T-helper 2 cell treated with Interferon-gamma antibody and Interleukin-4, amounts not matched to agents 5 μg/mL and 100 μg/mL, for 36 hours (primary cell): Measurements from ENCODE around the gene SGCE.
"Not testable (repeated sequence)": the region's sequence is repeated elsewhere in the genome, so short reads cannot be mapped to it uniquely, and the experiment has no call there.

Source experiments
- DNase-seq: peaks from one replicate; pipeline ENCODE4 v3.0.0; 2021; ENCODE audit warnings: low spot score
- H3K27ac Mint-ChIP-seq: one replicate; pipeline ENCODE4 v1.8.0; 2021; ENCODE audit warnings: mild to moderate bottlenecking, mixed read lengths
- H3K27me3 Mint-ChIP-seq: one replicate; pipeline ENCODE4 v1.8.0; 2021; ENCODE audit warnings: low read depth, mixed read lengths
- H3K36me3 Mint-ChIP-seq: one replicate; pipeline ENCODE4 v1.8.0; 2021; ENCODE audit warnings: low read depth, mixed read lengths
- H3K4me1 Mint-ChIP-seq: one replicate; pipeline ENCODE4 v1.8.0; 2021; ENCODE audit warnings: low read depth, mixed read lengths
- H3K4me3 Mint-ChIP-seq: one replicate; pipeline ENCODE4 v1.8.0; 2022; ENCODE audit warnings: mild to moderate bottlenecking, moderate library complexity, mixed read lengths
- H3K9me3 Mint-ChIP-seq: one replicate; pipeline ENCODE4 v1.8.0; 2021; ENCODE audit warnings: mixed read lengths

The SGCE gene

GRCh38 chr7:94655848-94656657 is at the start of gene SGCE:
TSS of gene SGCE (minus strand) at chr7:94656133. CDS start at chr7:94656098, 35 bp downstream.
- peak within 1 kb of the TSS; percentile 81 for H3K4me3 Mint-ChIP-seq
- H3K27me3 Mint-ChIP-seq: peaks cover 33% of the 10 kb centered on the region
- no peaks in the 10 kb centered on the region for H3K9me3 Mint-ChIP-seq
- H3K4me1 Mint-ChIP-seq: peaks cover 15% of the 10 kb centered on the region
- H3K27ac Mint-ChIP-seq: peak within 1 kb of the TSS; percentile 56
- no peaks in the 10 kb centered on the region for H3K36me3 Mint-ChIP-seq
- peak; percentile 30 for DNase-seq

- not testable (repeated sequence) for DNase-seq, H3K27me3 Mint-ChIP-seq, H3K9me3 Mint-ChIP-seq, H3K4me1 Mint-ChIP-seq, H3K4me3 Mint-ChIP-seq, H3K36me3 Mint-ChIP-seq, H3K27ac Mint-ChIP-seq
These were observed 49.5 kb upstream of the SGCE start for GRCh38 chr7:94705155-94706021.

- Mint-ChIP-seq H3K27me3 (no peaks in the 10 kb centered on the region), H3K4me3 (no peak overlapping the region), H3K36me3 (no peaks in the 10 kb centered on the region), H3K4me1 (no peaks in the 10 kb centered on the region), H3K9me3 (no peaks in the 10 kb centered on the region), H3K27ac (no peak overlapping the region)
- no peak for DNase-seq
These were observed 45.6 kb upstream of the SGCE start for GRCh38 chr7:94701555-94701973.

- H3K27me3 Mint-ChIP-seq: no peaks in the 10 kb centered on the region
- no peaks in the 10 kb centered on the region for H3K9me3 Mint-ChIP-seq
- no peak for DNase-seq
- H3K4me3 Mint-ChIP-seq: no peak overlapping the region
- H3K36me3 Mint-ChIP-seq: no peaks in the 10 kb centered on the region
- no peak overlapping the region for H3K27ac Mint-ChIP-seq
- H3K4me1 Mint-ChIP-seq: no peaks in the 10 kb centered on the region
These were observed 45.1 kb upstream of the SGCE start for GRCh38 chr7:94700926-94701554.

GRCh38 chr7:94698275-94698674 is 42.3 kb upstream of the SGCE start:
- Mint-ChIP-seq H3K4me1 (no peaks in the 10 kb centered on the region), H3K9me3 (no peaks in the 10 kb centered on the region), H3K36me3 (no peaks in the 10 kb centered on the region), H3K27ac (no peak overlapping the region), H3K27me3 (no peaks in the 10 kb centered on the region), H3K4me3 (no peak overlapping the region)
- no peak for DNase-seq

GRCh38 chr7:94697035-94697974 is 41.4 kb upstream of the SGCE start:
- Mint-ChIP-seq H3K4me3 (no peak overlapping the region), H3K27ac (no peak overlapping the region), H3K36me3 (no peaks in the 10 kb centered on the region), H3K9me3 (no peaks in the 10 kb centered on the region), H3K4me1 (no peaks in the 10 kb centered on the region), H3K27me3 (no peaks in the 10 kb centered on the region)
- no peak for DNase-seq

- DNase-seq: no peak
- Mint-ChIP-seq H3K4me1 (no peaks in the 10 kb centered on the region), H3K27me3 (no peaks in the 10 kb centered on the region), H3K9me3 (no peaks in the 10 kb centered on the region), H3K4me3 (no peak overlapping the region), H3K36me3 (no peaks in the 10 kb centered on the region), H3K27ac (no peak overlapping the region)
These were observed 31.9 kb upstream of the SGCE start for GRCh38 chr7:94687810-94688209.

GRCh38 chr7:94687076-94687475 is 31.1 kb upstream of the SGCE start:
- Mint-ChIP-seq H3K27me3 (no peaks in the 10 kb centered on the region), H3K27ac (no peak overlapping the region), H3K4me1 (no peaks in the 10 kb centered on the region), H3K36me3 (no peaks in the 10 kb centered on the region), H3K4me3 (no peak overlapping the region), H3K9me3 (no peaks in the 10 kb centered on the region)
- DNase-seq: no peak

GRCh38 chr7:94683066-94683465 is 27.1 kb upstream of the SGCE start:
- DNase-seq: no peak
- no peaks in the 10 kb centered on the region for H3K4me1 Mint-ChIP-seq
- H3K27me3 Mint-ChIP-seq: no peaks in the 10 kb centered on the region
- no peaks in the 10 kb centered on the region for H3K36me3 Mint-ChIP-seq
- no peak overlapping the region for H3K4me3 Mint-ChIP-seq
- no peaks in the 10 kb centered on the region for H3K9me3 Mint-ChIP-seq
- H3K27ac Mint-ChIP-seq: no peak overlapping the region

GRCh38 chr7:94679358-94679757 is 23.4 kb upstream of the SGCE start:
- Mint-ChIP-seq H3K27ac (no peak overlapping the region), H3K27me3 (no peaks in the 10 kb centered on the region), H3K4me1 (no peaks in the 10 kb centered on the region), H3K9me3 (no peaks in the 10 kb centered on the region), H3K4me3 (no peak overlapping the region), H3K36me3 (no peaks in the 10 kb centered on the region)
- DNase-seq: no peak

- Mint-ChIP-seq H3K9me3 (no peaks in the 10 kb centered on the region), H3K27me3 (no peaks in the 10 kb centered on the region), H3K4me3 (no peak overlapping the region), H3K27ac (no peak overlapping the region), H3K4me1 (no peaks in the 10 kb centered on the region), H3K36me3 (no peaks in the 10 kb centered on the region)
- no peak for DNase-seq
These were observed 20.5 kb upstream of the SGCE start for GRCh38 chr7:94676431-94676830.

GRCh38 chr7:94675356-94675755 is 19.4 kb upstream of the SGCE start:
- no peak for DNase-seq
- Mint-ChIP-seq H3K9me3 (no peaks in the 10 kb centered on the region), H3K4me1 (no peaks in the 10 kb centered on the region), H3K4me3 (no peak overlapping the region), H3K27ac (no peak overlapping the region), H3K27me3 (no peaks in the 10 kb centered on the region), H3K36me3 (no peaks in the 10 kb centered on the region)

- H3K4me1 Mint-ChIP-seq: peaks cover 2% of the 10 kb centered on the region
- H3K36me3 Mint-ChIP-seq: no peaks in the 10 kb centered on the region
- H3K27ac Mint-ChIP-seq: no peak overlapping the region
- no peak overlapping the region for H3K4me3 Mint-ChIP-seq
- no peaks in the 10 kb centered on the region for H3K9me3 Mint-ChIP-seq
- no peak for DNase-seq
- H3K27me3 Mint-ChIP-seq: no peaks in the 10 kb centered on the region
These were observed 15.7 kb upstream of the SGCE start for GRCh38 chr7:94671444-94672235.
